B cell (primary cell): ENCODE measurements around the gene ZSCAN23.

Source experiments
- EZH2 ChIP-seq: IDR thresholded peaks from 2 replicates; pipeline ENCODE4 v1.6.1; 2012; ENCODE audit warnings: borderline replicate concordance, low read depth, mild to moderate bottlenecking, moderate library complexity, low read length; ENCODE audit not compliant: insufficient read depth, poor library complexity, severe bottlenecking
- TF ChIP-seq, protein P1 (sequence below): fragments of 200-600 bp; IDR thresholded peaks from one replicate; pipeline ENCODE4 v1.8.0; 2022; ENCODE audit warnings: antibody characterized with exemption, mild to moderate bottlenecking

- TF ChIP-seq, protein P1, sequence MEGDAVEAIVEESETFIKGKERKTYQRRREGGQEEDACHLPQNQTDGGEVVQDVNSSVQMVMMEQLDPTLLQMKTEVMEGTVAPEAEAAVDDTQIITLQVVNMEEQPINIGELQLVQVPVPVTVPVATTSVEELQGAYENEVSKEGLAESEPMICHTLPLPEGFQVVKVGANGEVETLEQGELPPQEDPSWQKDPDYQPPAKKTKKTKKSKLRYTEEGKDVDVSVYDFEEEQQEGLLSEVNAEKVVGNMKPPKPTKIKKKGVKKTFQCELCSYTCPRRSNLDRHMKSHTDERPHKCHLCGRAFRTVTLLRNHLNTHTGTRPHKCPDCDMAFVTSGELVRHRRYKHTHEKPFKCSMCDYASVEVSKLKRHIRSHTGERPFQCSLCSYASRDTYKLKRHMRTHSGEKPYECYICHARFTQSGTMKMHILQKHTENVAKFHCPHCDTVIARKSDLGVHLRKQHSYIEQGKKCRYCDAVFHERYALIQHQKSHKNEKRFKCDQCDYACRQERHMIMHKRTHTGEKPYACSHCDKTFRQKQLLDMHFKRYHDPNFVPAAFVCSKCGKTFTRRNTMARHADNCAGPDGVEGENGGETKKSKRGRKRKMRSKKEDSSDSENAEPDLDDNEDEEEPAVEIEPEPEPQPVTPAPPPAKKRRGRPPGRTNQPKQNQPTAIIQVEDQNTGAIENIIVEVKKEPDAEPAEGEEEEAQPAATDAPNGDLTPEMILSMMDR = no peak
- no peak for TF ChIP-seq EZH2
These were observed 24.8 kb upstream of the ZSCAN23 start for GRCh38 chr6:28468056-28468455.
